Calu3 (cell line): Measurements from ENCODE around the gene IRAK4. TPM values are rescaled to one million over a fixed set of nuclear protein-coding genes. Genes with fewer than 3 reads are reported as not detected.

Source experiments
- Bru-seq: library from RNA; stranded (reverse); fragments of 400-500 nt; gene quantifications from one replicate; lab custom pipeline; 2021; lab: Mats Ljungman, UMichigan
- BruChase-seq, 2 experiments: library from RNA; stranded (reverse); fragments of 400-500 nt; gene quantifications; one replicate each; lab custom pipeline; 2021; lab: Mats Ljungman, UMichigan
- BruUV-seq: library from RNA; stranded (reverse); fragments of 400-500 nt; replicated peaks from 2 replicates; lab custom pipeline; 2021; lab: Mats Ljungman, UMichigan
- CTCF ChIA-PET: fragments of 300-600 bp; sonication (Branson Sonifier 250); formaldehyde crosslinking; loops from one replicate; lab custom pipeline; 2022; ENCODE audit warnings: antibody characterized with exemption; lab: Charles Lee
- DNase-seq: peaks from one replicate; pipeline ENCODE4 v3.0.0; 2022
- H3K27ac Mint-ChIP-seq: one replicate; pipeline ENCODE4 v1.8.0; 2022; ENCODE audit warnings: mixed read lengths; ENCODE audit not compliant: unreplicated experiment
- H3K27me3 Mint-ChIP-seq: one replicate; pipeline ENCODE4 v1.8.0; 2022; ENCODE audit warnings: mixed read lengths; ENCODE audit not compliant: unreplicated experiment
- H3K36me3 Mint-ChIP-seq: one replicate; pipeline ENCODE4 v1.8.0; 2022; ENCODE audit warnings: mild to moderate bottlenecking, moderate library complexity, mixed read lengths; ENCODE audit not compliant: insufficient read depth, unreplicated experiment
- H3K4me1 Mint-ChIP-seq: one replicate; pipeline ENCODE4 v1.8.0; 2022; ENCODE audit warnings: mild to moderate bottlenecking, low read depth, mixed read lengths; ENCODE audit not compliant: unreplicated experiment
- H3K4me3 Mint-ChIP-seq: one replicate; pipeline ENCODE4 v1.8.0; 2022; ENCODE audit warnings: mild to moderate bottlenecking, low read depth, moderate library complexity, mixed read lengths; ENCODE audit not compliant: unreplicated experiment
- H3K9me3 Mint-ChIP-seq: one replicate; pipeline ENCODE4 v1.8.0; 2022; ENCODE audit warnings: low read depth, mixed read lengths; ENCODE audit not compliant: unreplicated experiment
- intact Hi-C: fragments of 100-400 bp; cut with micrococcal nuclease; formaldehyde crosslinking; loops from one replicate; pipeline ENCODE4 v1.10.0; 2022; ENCODE audit not compliant: unreplicated experiment
- long read RNA-seq: library from polyadenylated mRNA; stranded (forward); transcript quantifications from one replicate; pipeline ENCODE4 v2.0.0, GENCODE V29; 2022
- total RNA-seq: library from RNA; stranded (reverse); gene quantifications from 2 replicates; pipeline ENCODE4 v1.2.3, GENCODE V29; 2022
- TF ChIP-seq, protein P1 (sequence below): fragments of 200-600 bp; IDR thresholded peaks from one replicate; pipeline ENCODE4 v1.8.0; 2022; ENCODE audit warnings: antibody characterized with exemption; ENCODE audit not compliant: unreplicated experiment

The IRAK4 gene
- 8.4 and 11.4 TPM in 2 replicates for total RNA-seq
- percentile 69 among the genes with signal in this experiment for Bru-seq, nascent RNA
- BruChase-seq, experiment 1, labeled RNA remaining after a 6-hour chase: percentile 62 among the genes with signal in this experiment
- BruChase-seq, experiment 2, labeled RNA remaining after a 2-hour chase: percentile 60 among the genes with signal in this experiment
- long read RNA-seq, full-length matches to known transcripts: 5 of 8 reads
- long read RNA-seq, partial matches to known transcripts: 0 of 8 reads
- long read RNA-seq, other reads (novel, unspliced or antisense): 3 of 8 reads

DNA sequence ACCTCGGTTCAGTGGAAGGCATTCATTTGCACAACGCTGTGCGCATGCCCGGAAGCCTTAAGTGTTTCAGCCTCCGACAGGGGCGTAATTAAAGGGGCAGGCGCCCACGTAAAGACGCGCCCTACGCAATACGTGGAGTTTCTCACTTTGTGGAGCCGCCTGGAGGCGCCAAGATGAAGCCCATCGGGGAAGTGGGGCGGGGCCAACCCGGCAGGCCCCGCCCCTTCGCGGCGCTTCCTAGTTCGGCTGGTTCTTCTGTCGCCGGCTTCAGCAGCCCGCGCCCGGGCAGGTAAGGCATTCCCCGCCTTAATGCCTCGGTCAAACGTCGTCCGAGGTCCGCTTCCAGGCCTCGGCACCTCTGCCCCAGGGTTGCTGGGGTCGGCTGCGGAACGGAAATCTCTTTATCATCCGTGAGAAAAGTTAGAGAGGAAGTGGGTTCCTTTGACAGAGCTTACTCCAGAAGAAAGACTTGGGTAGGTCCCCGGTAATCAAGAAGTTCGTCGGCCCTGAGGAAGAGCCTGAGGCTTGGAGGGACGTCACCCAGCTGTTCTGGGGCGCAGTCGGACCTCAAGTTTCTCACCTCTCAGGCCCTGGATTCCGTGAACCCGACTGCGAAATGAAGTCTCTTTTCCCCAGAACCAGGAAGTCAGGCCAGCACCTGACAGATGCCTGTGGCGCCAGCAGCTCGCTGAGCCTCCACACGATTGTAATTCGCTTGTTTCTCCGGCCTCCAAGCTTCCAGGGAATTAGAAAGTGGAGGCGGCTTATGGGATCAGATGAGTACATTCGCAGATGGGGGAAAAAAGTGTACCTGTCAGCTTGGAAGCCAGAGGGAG is at the start of gene IRAK4, which contains the start of gene PUS7L:
Gene IRAK4, plus strand, starts transcription at position 224 of the 836 bp plus-strand sequence. CDS start 9,161 bp downstream, outside the sequence.
Gene PUS7L, minus strand, starts transcription at position 63 of the 836 bp plus-strand sequence. CDS start 3,545 bp downstream, outside the sequence.
- no peaks in the 10 kb centered on the region for H3K27me3 Mint-ChIP-seq
- BruUV-seq: TSS peak; percentile 44
- CTCF ChIA-PET: interaction anchor here (0.7 kb wide), 1 partner anchor 796 kb away, joined by 6 read pairs; no protein-coding TSS in a partner anchor
- intact Hi-C loops: no loop called here
- peak within 1 kb of the TSS; percentile 81 for H3K4me3 Mint-ChIP-seq
- peak within 1 kb of the TSS; percentile 74 for H3K27ac Mint-ChIP-seq
- H3K4me1 Mint-ChIP-seq: peaks cover 30% of the 10 kb centered on the region
- DNase-seq: peak; percentile 83
- H3K9me3 Mint-ChIP-seq: peaks cover 3% of the 10 kb centered on the region
- H3K36me3 Mint-ChIP-seq: peaks cover 30% of the 10 kb centered on the region
- TF ChIP-seq, protein P1, sequence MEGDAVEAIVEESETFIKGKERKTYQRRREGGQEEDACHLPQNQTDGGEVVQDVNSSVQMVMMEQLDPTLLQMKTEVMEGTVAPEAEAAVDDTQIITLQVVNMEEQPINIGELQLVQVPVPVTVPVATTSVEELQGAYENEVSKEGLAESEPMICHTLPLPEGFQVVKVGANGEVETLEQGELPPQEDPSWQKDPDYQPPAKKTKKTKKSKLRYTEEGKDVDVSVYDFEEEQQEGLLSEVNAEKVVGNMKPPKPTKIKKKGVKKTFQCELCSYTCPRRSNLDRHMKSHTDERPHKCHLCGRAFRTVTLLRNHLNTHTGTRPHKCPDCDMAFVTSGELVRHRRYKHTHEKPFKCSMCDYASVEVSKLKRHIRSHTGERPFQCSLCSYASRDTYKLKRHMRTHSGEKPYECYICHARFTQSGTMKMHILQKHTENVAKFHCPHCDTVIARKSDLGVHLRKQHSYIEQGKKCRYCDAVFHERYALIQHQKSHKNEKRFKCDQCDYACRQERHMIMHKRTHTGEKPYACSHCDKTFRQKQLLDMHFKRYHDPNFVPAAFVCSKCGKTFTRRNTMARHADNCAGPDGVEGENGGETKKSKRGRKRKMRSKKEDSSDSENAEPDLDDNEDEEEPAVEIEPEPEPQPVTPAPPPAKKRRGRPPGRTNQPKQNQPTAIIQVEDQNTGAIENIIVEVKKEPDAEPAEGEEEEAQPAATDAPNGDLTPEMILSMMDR: no peak

DNA sequence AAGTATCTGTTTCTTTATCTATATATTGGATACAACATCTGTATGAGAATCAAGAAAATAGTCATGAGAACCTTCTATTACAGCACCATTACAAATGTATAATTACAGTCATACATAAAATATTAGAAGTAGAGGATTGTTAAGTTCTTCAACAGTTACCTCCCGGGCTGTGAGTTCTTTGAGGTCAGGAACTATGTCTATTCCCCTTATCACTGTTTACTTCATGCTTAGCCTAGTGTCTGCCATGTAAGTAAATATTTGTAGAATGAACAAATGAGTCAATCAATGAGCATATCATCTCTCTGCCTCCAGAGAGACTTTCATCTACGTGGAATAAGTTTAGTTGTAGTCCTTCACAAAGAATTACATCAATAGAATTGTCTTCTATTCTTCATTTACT is 47.4 kb upstream of the IRAK4 start:
- TF ChIP-seq, protein P1: no peak
- Mint-ChIP-seq H3K27me3 (peaks cover 16% of the 10 kb centered on the region), H3K36me3 (no peaks in the 10 kb centered on the region), H3K4me3 (no peak overlapping the region), H3K27ac (no peak overlapping the region), H3K9me3 (peaks cover 2% of the 10 kb centered on the region), H3K4me1 (no peaks in the 10 kb centered on the region)
- CTCF ChIA-PET: no interaction called here
- no peak for DNase-seq
- no TSS peak for BruUV-seq
- intact Hi-C loops: no loop called here

DNA sequence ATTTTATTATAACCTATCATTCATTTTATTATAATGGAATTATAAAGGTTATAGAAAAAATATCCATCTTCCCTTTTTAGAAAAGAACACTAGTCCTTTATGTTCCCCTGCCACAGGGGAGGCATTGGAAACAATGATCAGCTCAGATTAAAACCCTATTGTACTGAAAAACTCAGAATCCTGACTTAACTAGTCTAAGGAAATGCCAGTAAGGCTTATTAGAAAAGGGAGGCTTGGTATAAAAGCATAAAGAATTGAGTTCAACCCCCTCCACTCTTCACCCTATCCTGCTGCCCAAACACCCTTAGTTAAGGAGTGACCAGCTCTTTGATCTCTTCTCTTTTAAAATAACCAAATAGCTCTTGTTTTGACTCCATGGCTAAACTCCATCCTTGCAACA is 36.1 kb upstream of the IRAK4 start:
- Mint-ChIP-seq H3K9me3 (no peaks in the 10 kb centered on the region), H3K27me3 (no peaks in the 10 kb centered on the region), H3K4me1 (no peaks in the 10 kb centered on the region), H3K36me3 (peaks cover 5% of the 10 kb centered on the region), H3K27ac (no peak overlapping the region), H3K4me3 (no peak overlapping the region)
- TF ChIP-seq, protein P1: no peak
- CTCF ChIA-PET: no interaction called here
- no peak for DNase-seq
- intact Hi-C loops: no loop called here
- BruUV-seq: no TSS peak

DNA sequence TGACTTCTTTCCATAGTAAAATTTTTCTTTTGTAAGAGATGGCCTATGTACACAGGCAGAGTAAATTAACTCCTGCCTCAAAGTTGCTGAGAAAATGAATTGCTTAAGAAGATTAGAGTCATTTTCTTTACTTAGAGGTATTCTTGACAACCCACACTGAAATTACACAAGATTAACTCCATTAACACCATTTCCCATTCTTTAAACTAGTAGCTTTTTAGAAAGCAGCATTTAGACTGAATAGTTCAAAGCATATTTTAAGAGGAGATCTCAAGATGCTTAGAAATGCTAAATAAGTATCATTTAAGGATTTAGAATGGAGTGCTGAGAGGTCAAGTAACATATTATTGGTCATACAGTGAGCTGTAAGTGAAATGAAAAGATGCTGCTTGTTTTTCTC is 35.6 kb upstream of the IRAK4 start:
- H3K4me1 Mint-ChIP-seq: no peaks in the 10 kb centered on the region
- no peaks in the 10 kb centered on the region for H3K9me3 Mint-ChIP-seq
- H3K27ac Mint-ChIP-seq: no peak overlapping the region
- peaks cover 5% of the 10 kb centered on the region for H3K36me3 Mint-ChIP-seq
- BruUV-seq: no TSS peak
- intact Hi-C loops: no loop called here
- TF ChIP-seq, protein P1: no peak
- DNase-seq: no peak
- CTCF ChIA-PET: no interaction called here
- no peak overlapping the region for H3K4me3 Mint-ChIP-seq
- H3K27me3 Mint-ChIP-seq: no peaks in the 10 kb centered on the region
